ENCODE data around the gene GPC3.

DNA sequence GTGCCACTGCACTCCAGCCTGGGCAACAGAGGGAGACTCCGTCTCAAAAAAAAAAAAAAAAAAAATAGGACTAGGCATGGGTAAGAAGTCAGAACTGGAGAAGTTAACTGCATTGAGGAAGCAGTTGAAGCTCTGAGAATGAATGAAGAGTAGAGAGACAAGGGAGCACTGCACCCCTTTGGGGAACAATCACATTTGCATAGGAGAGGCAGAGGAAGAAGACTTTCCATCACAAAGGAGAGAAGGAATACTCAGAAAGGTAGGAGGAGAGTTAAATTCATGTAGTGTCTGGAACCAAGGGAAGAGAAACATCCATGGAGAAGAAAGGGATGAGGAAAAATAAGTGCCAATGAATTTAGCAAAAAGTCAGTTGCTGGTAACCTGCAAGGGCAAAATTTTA, 72.4 kb downstream of the GPC3 start:
- TF ChIP-seq, protein P1, sequence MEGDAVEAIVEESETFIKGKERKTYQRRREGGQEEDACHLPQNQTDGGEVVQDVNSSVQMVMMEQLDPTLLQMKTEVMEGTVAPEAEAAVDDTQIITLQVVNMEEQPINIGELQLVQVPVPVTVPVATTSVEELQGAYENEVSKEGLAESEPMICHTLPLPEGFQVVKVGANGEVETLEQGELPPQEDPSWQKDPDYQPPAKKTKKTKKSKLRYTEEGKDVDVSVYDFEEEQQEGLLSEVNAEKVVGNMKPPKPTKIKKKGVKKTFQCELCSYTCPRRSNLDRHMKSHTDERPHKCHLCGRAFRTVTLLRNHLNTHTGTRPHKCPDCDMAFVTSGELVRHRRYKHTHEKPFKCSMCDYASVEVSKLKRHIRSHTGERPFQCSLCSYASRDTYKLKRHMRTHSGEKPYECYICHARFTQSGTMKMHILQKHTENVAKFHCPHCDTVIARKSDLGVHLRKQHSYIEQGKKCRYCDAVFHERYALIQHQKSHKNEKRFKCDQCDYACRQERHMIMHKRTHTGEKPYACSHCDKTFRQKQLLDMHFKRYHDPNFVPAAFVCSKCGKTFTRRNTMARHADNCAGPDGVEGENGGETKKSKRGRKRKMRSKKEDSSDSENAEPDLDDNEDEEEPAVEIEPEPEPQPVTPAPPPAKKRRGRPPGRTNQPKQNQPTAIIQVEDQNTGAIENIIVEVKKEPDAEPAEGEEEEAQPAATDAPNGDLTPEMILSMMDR (conservative IDR thresholded peaks at IDR 0.05; ENCODE audit: low read depth in 2 of 2): no peak
- TF ChIP-seq EZH2 (IDR thresholded peaks at IDR 0.05; ENCODE audit: low read depth, unreplicated experiment) (no peak), EZH2phosphoT487 (IDR thresholded peaks at IDR 0.05; ENCODE audit: unreplicated experiment) (no peak), JUNB (IDR thresholded peaks at IDR 0.05; ENCODE audit: unreplicated experiment) (no peak)
- TF ChIP-seq, protein P2, sequence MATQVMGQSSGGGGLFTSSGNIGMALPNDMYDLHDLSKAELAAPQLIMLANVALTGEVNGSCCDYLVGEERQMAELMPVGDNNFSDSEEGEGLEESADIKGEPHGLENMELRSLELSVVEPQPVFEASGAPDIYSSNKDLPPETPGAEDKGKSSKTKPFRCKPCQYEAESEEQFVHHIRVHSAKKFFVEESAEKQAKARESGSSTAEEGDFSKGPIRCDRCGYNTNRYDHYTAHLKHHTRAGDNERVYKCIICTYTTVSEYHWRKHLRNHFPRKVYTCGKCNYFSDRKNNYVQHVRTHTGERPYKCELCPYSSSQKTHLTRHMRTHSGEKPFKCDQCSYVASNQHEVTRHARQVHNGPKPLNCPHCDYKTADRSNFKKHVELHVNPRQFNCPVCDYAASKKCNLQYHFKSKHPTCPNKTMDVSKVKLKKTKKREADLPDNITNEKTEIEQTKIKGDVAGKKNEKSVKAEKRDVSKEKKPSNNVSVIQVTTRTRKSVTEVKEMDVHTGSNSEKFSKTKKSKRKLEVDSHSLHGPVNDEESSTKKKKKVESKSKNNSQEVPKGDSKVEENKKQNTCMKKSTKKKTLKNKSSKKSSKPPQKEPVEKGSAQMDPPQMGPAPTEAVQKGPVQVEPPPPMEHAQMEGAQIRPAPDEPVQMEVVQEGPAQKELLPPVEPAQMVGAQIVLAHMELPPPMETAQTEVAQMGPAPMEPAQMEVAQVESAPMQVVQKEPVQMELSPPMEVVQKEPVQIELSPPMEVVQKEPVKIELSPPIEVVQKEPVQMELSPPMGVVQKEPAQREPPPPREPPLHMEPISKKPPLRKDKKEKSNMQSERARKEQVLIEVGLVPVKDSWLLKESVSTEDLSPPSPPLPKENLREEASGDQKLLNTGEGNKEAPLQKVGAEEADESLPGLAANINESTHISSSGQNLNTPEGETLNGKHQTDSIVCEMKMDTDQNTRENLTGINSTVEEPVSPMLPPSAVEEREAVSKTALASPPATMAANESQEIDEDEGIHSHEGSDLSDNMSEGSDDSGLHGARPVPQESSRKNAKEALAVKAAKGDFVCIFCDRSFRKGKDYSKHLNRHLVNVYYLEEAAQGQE (IDR thresholded peaks at IDR 0.05; ENCODE audit: unreplicated experiment): no peak

All from GM23338 (cell line).